ENCODE results near the gene RPLP2. TPM values are rescaled to one million over a fixed set of nuclear protein-coding genes. Genes with fewer than 3 reads are reported as not detected.
A peak's percentile ranks its signal among the peaks of the same experiment; 100 is the strongest.

RPLP2 gene
- polyA plus RNA-seq, 1 of the 3 experiments (the other 2 are of a cell fraction): 799 TPM

GRCh38 chr11:832529-833113 lies 22.9 kb downstream of the RPLP2 start, which contains the start of gene CD151:
Gene CD151, plus strand, starts transcription at chr11:832952. Its CDS starts 3,118 bp downstream, at chr11:836070.
- Histone ChIP-seq H3K36me3 (replicated peaks in 1 of 2; ENCODE audit: control insufficient read depth in 1 of 2, insufficient read depth in 2 of 2, low read length in 1 of 2) (peaks cover 7 to 16% of the 10 kb centered on the region in 2 experiments), H3K4me3 (ENCODE audit: low read depth in 2 of 2, low read length in 1 of 2) (peak within 1 kb of the TSS; percentile 79 to 81), H3K4me1 (ENCODE audit: control insufficient read depth in 1 of 2, insufficient read depth in 2 of 2, low read depth in 1 of 2, low read length in 1 of 2) (peaks cover 14 to 33% of the 10 kb centered on the region in 2 experiments; a peak in 2 of 4 replicates), H2AFZ (ENCODE audit: low read depth) (no peak within 1 kb of the TSS), H3K9me2 (no peaks in the 10 kb centered on the region), H3K27ac (ENCODE audit: low read depth in 2 of 2, low read length in 1 of 2) (peak within 1 kb of the TSS; percentile 88 to 91), H3K4me2 (peak within 1 kb of the TSS; percentile 100), H3K79me2 (ENCODE audit: insufficient read depth) (peaks cover 62% of the 10 kb centered on the region), H4K20me1 (ENCODE audit: insufficient read depth) (peaks cover 30% of the 10 kb centered on the region), H3K9ac (peak within 1 kb of the TSS; percentile 98), H3F3A (replicated peaks; ENCODE audit: insufficient read depth) (peaks cover 23% of the 10 kb centered on the region), H3K27me3 (ENCODE audit: insufficient read depth) (no peaks in the 10 kb centered on the region), H3K9me3 (no peaks in the 10 kb centered on the region)
- TF ChIP-seq USF2 (IDR thresholded peaks at IDR 0.05; ENCODE audit: borderline replicate concordance, low read depth, low read length): no peak
- TF ChIP-seq RFX5 (IDR thresholded peaks at IDR 0.05; ENCODE audit: low read length): no peak
- peak in 1 of 2 experiments; percentile 7; a peak in 1 of 4 replicates for TF ChIP-seq EP300 (IDR thresholded peaks at IDR 0.05; ENCODE audit: borderline replicate concordance in 1 of 2, low read depth in 1 of 2, low read length in 1 of 2)
- TF ChIP-seq MXI1 (IDR thresholded peaks at IDR 0.05; ENCODE audit: low read depth, low read length): 0 out of 2 replicates have a peak, but pooled peaks have one; percentile 9
- TF ChIP-seq FOSL2 (IDR thresholded peaks at IDR 0.05; ENCODE audit: borderline replicate concordance, low read depth): no peak
- peak; percentile 35 for TF ChIP-seq CHD2 (IDR thresholded peaks at IDR 0.05; ENCODE audit: low read length, partially characterized antibody)
- WGBS (ENCODE audit: low lambda C conversion rate): 2% methylated on average over 10 of the region's 67 CpGs
- CTCF ChIA-PET: interaction anchor here (0.9 to 2.3 kb wide), 4 partner anchors 13 to 92 kb away, joined by 3 to 9 read pairs (median 6); partner anchors contain the start of gene PNPLA2
- peak; percentile 88 for DNase-seq
- POLR2A ChIA-PET: interaction anchor here (0.6 to 3.0 kb wide), 4 partner anchors 10 to 92 kb away, joined by 4 to 15 read pairs (median 6); partner anchors contain the start of genes PNPLA2, RPLP2 and TSPAN4

- no peaks in the 10 kb centered on the region for H3K9me2 ChIP-seq
- H3K4me2 ChIP-seq: peak overlapping the region; percentile 92
- peaks cover 35% of the 10 kb centered on the region for H4K20me1 ChIP-seq (ENCODE audit: insufficient read depth)
- TF ChIP-seq USF1 (IDR thresholded peaks at IDR 0.05; ENCODE audit: borderline replicate concordance, low read depth) (no peak), MXI1 (IDR thresholded peaks at IDR 0.05; ENCODE audit: low read depth, low read length) (peak; percentile 47; the same call in 1 of the 2 replicates), MAX (IDR thresholded peaks at IDR 0.05; ENCODE audit: low read depth) (peak; percentile 23; the same call in 1 of the 2 replicates), ZBTB33 (IDR thresholded peaks at IDR 0.05; ENCODE audit: borderline replicate concordance, low read depth) (no peak), TAF1 (IDR thresholded peaks at IDR 0.05; ENCODE audit: borderline replicate concordance, low read depth, low read length) (0 out of 2 replicates have a peak, but pooled peaks have one; percentile 42), SIN3A (IDR thresholded peaks at IDR 0.05; ENCODE audit: borderline replicate concordance, low read depth, low read length) (peak; percentile 16; the same call in 1 of the 2 replicates)
- H3K9me3 ChIP-seq: no peaks in the 10 kb centered on the region
- CTCF ChIA-PET: interaction anchor here (1.3 to 2.5 kb wide), 5 partner anchors 12 to 92 kb away, joined by 3 to 11 read pairs (median 7); partner anchors contain the start of gene PNPLA2
- peaks cover 14 to 33% of the 10 kb centered on the region in 2 experiments; a peak in 2 of 4 replicates for H3K4me1 ChIP-seq (ENCODE audit: control insufficient read depth in 1 of 2, insufficient read depth in 2 of 2, low read depth in 1 of 2, low read length in 1 of 2)
- no peaks in the 10 kb centered on the region for H3K27me3 ChIP-seq (ENCODE audit: insufficient read depth)
- H3F3A ChIP-seq (replicated peaks; ENCODE audit: insufficient read depth): peaks cover 27% of the 10 kb centered on the region
- peak overlapping the region; percentile 88 to 91 for H3K27ac ChIP-seq (ENCODE audit: low read depth in 2 of 2, low read length in 1 of 2)
- no CpG with 5 or more reads among the region's 55 CpGs for WGBS (ENCODE audit: low lambda C conversion rate)
- DNase-seq: peak; percentile 87
- peaks cover 7 to 21% of the 10 kb centered on the region in 2 experiments for H3K36me3 ChIP-seq (replicated peaks in 1 of 2; ENCODE audit: control insufficient read depth in 1 of 2, insufficient read depth in 2 of 2, low read length in 1 of 2)
- H2AFZ ChIP-seq (ENCODE audit: low read depth): no peak overlapping the region
- H3K9ac ChIP-seq: peak overlapping the region; percentile 98
- peaks cover 67% of the 10 kb centered on the region for H3K79me2 ChIP-seq (ENCODE audit: insufficient read depth)
- H3K4me3 ChIP-seq (ENCODE audit: low read depth in 2 of 2, low read length in 1 of 2): peak overlapping the region; percentile 69 to 79
- POLR2A ChIA-PET: interaction anchor here (0.6 to 3.0 kb wide), 6 partner anchors 10 to 164 kb away, joined by 3 to 15 read pairs (median 4); partner anchors contain the start of genes PNPLA2, RPLP2 and TSPAN4
Observed at GRCh38 chr11:833114-833791, 23.5 kb downstream of the RPLP2 start.
